OCI-LY3 (cell line): ENCODE results near the gene CACNA1B.

Experiments
- CTCF ChIP-seq: fragments of 200-600, 300-600 bp; sonication (generic); IDR thresholded peaks from 2 replicates; pipeline ENCODE4 v1.5.1; 2014; ENCODE audit warnings: antibody characterized with exemption, low read length, low read depth
- EZH2phosphoT487 ChIP-seq: fragments of 200-600 bp; shearing (Covaris generic); IDR thresholded peaks from 2 replicates; pipeline ENCODE4 v1.6.1; 2018; ENCODE audit warnings: antibody characterized with exemption, mixed run types, low read depth

- TF ChIP-seq CTCF (no peak), EZH2phosphoT487 (no peak)
These were observed 92.5 kb downstream of the CACNA1B start for GRCh38 chr9:137970098-137970497.
